ENCODE data around the gene DVL1. TPM values are rescaled to one million over a fixed set of nuclear protein-coding genes. Genes with fewer than 3 reads are reported as not detected.
A peak's percentile ranks its signal among the peaks of the same experiment; 100 is the strongest.

DVL1 gene
- total RNA-seq, 2 experiments from 2014 or later = 33.4 to 35.0 TPM

DNA sequence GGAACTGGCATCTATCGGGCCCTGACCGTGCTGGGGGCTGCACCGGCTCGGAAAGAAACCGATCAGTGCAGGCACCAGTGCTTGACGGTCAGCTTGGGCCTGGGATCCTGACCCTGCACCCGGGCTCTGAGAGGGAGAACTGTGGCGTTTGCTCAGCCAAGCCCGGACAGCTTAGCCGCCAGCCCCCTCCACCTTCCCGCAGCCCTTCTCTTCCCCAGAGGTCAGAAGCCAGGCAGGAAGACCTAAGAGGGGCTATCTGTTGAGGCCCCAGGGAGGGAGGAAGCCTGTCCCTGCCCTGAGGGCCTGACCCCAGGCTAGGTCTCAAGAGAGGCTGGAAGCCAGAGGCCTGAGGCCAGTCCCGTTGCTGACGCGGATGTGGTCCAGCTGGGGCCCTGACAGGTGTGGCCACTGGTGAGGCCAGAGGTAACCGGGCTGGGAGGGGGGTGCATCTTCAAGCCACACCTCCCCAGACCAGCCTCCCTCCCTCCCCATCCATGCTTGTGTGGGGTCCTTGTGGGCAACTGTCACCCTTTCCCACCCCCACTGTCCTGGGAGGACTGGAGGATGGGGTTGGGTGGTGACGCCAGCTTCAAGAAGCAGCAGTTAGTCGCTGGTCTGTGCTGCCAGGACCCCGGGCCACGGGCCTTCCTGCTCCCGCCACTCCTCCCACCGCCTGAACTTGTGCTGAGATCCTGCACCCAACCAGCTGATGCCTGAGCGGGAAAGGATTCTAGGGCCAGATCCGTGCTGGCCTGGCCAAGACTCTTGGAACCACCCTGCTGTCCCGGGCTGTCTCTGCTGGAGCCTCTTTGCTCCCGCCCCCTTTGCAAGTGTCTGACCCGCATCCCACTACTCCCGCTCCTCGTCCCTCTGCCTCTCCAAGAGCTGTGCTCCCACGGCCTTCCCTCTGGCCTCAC lies 2.6 kb upstream of the DVL1 start:
- no peak for DNase-seq
- H3K36me3 Mint-ChIP-seq (ENCODE audit: low read depth) = no peaks in the 10 kb centered on the region
- peaks cover 16% of the 10 kb centered on the region for H3K4me1 Mint-ChIP-seq (ENCODE audit: low read depth)
- intact Hi-C loops (cut with micrococcal nuclease) = no loop called here
- H3K9me3 Mint-ChIP-seq = no peaks in the 10 kb centered on the region
- peaks cover 12% of the 10 kb centered on the region for H3K27me3 Mint-ChIP-seq (ENCODE audit: low read depth)
- H3K27ac Mint-ChIP-seq = peak overlapping the region; percentile 28
- CTCF ChIA-PET = interaction anchor here (1.6 kb wide), 1 partner anchor 19 kb away, joined by 11 read pairs; no protein-coding TSS in a partner anchor
- peak overlapping the region; percentile 30 for H3K4me3 Mint-ChIP-seq

DNA sequence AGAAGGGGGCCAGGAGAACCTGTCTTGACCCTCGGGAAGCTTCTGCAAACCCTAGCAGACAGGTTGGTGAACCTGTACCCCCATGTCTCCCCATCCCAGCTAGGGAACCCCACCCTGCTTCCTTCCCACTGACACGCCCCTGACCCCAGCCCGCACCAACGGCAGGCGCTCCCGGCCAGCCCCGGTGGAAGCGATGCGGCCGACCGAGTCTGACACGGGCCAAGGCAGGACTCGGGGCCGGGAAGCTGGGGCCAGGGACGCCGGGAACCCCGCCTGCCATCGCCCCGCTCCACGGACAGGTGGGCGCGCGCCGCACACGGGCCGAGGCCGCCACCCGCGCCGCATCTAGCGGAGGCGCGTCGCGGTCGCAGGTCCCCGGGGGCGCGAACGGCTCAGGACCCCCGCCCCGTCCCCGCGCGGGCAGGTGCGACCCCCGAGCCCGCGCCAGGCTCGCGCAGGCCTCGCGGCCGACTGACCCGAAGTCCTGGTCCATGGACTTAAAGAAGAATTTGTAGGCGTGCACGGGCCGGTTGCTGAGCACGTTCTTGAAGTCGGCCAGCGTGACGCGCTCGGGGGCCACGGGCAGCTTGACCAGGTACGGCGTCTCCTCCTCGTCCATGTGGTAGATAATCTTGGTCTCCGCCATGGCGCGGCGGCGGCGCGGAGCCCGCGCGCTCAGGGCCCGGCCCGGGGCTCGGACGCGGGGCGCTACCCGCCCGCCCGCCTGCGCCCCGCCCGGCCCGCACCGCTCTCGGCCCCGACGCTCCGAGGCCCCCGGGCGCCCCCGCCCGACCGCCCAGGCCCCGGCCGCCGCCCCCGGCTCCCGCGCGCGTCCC lies 580 bp downstream of the DVL1 start:
- Mint-ChIP-seq H3K4me3 (peak overlapping the region; percentile 76), H3K9me3 (no peaks in the 10 kb centered on the region), H3K27ac (no peak overlapping the region), H3K4me1 (ENCODE audit: low read depth) (peaks cover 25% of the 10 kb centered on the region), H3K36me3 (ENCODE audit: low read depth) (no peaks in the 10 kb centered on the region), H3K27me3 (ENCODE audit: low read depth) (peaks cover 5% of the 10 kb centered on the region)
- CTCF ChIA-PET = interaction anchor here (1.0 to 1.5 kb wide), 3 partner anchors 23 to 156 kb away, joined by 3 to 6 read pairs (median 4); partner anchors contain the start of gene AURKAIP1
- intact Hi-C loops (cut with micrococcal nuclease) = loop anchor here (1.0 to 2.0 kb wide), 3 partner anchors 24 to 40 kb away; partner anchors contain the start of genes AURKAIP1, CPTP, INTS11 and PUSL1
- no peak for DNase-seq

DNA sequence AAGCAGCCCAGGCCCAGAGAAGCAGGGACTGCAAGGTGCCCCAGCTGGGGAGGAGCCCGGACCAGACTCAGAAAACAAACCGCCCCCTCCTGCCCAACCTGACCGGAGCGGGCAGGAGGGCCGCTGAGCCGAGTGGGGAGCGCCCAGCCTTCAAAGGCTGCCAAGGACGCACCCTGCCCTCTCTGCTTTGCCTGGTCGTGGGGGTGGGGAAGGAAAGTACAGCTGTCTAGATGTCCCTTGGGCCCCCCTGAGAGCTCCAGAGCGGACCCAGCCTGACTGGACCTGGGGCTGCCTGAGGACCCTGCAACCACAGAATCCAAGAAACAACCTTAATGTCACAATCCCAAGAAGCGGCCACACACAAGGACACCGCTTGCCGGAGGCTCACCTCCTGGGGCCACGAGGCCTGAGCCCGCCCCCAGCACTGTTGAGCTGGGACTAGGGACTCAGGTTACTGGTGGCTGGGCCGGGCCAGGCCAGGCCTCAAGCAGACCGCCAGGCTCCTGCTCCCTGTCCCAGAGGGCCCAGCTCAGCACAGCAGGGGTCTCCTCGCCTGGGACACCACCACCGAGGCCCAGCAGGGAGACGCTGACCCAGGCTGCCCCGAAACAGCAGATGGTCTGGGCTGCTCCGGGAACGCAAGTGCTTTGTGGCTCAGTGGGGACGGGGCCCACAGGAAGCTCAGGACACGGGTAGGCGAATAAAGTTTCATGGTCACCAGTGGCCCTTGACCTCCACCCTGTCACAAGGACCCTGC lies 1.4 kb downstream of the DVL1 start:
- Mint-ChIP-seq H3K4me1 (ENCODE audit: low read depth) (peaks cover 25% of the 10 kb centered on the region), H3K4me3 (peak overlapping the region; percentile 76), H3K27me3 (ENCODE audit: low read depth) (peaks cover 3% of the 10 kb centered on the region), H3K9me3 (no peaks in the 10 kb centered on the region), H3K27ac (no peak overlapping the region), H3K36me3 (ENCODE audit: low read depth) (no peaks in the 10 kb centered on the region)
- CTCF ChIA-PET = interaction anchor here (1.0 to 1.5 kb wide), 3 partner anchors 24 to 157 kb away, joined by 3 to 6 read pairs (median 4); partner anchors contain the start of gene AURKAIP1
- intact Hi-C loops (cut with micrococcal nuclease) = loop anchor here (2.0 kb wide), 2 partner anchors 23 to 163 kb away; partner anchors contain the start of genes CPTP and INTS11
- no peak for DNase-seq

DNA sequence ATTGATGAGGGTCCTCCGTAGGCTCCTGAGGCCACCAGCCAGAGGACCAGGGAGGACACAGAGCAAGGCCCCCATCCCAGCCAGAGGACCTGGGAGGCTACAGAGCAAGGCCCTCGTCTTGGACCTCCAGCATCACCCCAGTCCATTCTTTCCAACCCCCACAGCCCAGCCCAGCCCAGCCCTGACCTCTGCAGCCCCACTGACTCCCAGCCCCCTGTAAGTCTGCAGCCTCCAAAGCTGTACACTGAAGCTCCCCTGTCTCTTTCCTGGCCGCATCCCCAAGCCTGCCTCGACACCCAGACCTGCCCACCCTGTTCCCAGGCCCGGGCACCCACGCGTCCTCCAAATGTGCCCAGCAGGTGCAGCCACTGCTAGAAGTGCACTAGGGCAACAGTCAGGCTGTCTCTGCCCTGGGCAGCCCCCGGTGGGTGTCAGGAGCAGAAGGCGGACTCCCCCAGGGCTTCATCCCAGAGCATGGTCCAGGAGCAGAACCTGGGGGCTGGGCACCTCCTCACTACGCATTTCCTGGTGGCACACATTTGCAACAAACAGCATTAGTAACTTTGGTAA lies 2.1 kb downstream of the DVL1 start:
- Mint-ChIP-seq H3K4me3 (peak overlapping the region; percentile 76), H3K36me3 (ENCODE audit: low read depth) (no peaks in the 10 kb centered on the region), H3K9me3 (no peaks in the 10 kb centered on the region), H3K4me1 (ENCODE audit: low read depth) (peaks cover 23% of the 10 kb centered on the region), H3K27ac (no peak overlapping the region), H3K27me3 (ENCODE audit: low read depth) (no peaks in the 10 kb centered on the region)
- CTCF ChIA-PET = interaction anchor here (0.8 kb wide), 1 partner anchor 40 kb away, joined by 5 read pairs; the partner anchor contains the start of gene ACAP3
- DNase-seq = no peak
- intact Hi-C loops (cut with micrococcal nuclease) = loop anchor here (2.0 kb wide), 1 partner anchor 164 kb away; no protein-coding TSS in a partner anchor

DNA sequence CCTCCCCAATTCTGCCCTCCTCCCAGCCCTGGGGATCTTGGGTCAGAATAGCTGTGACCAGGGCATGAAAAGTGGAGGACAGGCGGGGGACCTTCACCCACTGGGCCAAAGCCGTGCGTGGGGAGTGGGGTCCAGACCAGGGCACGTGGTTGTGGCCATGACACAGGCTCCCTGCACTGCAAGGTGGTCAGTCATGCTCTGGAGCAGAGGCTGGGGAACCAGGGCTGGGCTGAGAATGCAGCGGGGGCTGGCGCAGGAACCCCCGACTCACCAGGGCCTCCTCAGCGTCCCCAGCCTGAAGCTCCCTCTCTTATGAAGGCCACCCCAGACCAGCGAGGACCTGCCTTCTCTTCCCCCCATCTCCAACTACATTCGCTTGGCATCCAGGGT lies 2.7 kb downstream of the DVL1 start:
- CTCF ChIA-PET = interaction anchor here (0.8 to 0.9 kb wide), 2 partner anchors 26 to 39 kb away, joined by 3 to 5 read pairs; partner anchors contain the start of gene ACAP3
- H3K4me1 Mint-ChIP-seq (ENCODE audit: low read depth) = peaks cover 23% of the 10 kb centered on the region
- H3K9me3 Mint-ChIP-seq = no peaks in the 10 kb centered on the region
- no peak overlapping the region for H3K4me3 Mint-ChIP-seq
- H3K27me3 Mint-ChIP-seq (ENCODE audit: low read depth) = no peaks in the 10 kb centered on the region
- DNase-seq = no peak
- no peaks in the 10 kb centered on the region for H3K36me3 Mint-ChIP-seq (ENCODE audit: low read depth)
- H3K27ac Mint-ChIP-seq = no peak overlapping the region
- intact Hi-C loops (cut with micrococcal nuclease) = loop anchor here (2.0 kb wide), 1 partner anchor 164 kb away; no protein-coding TSS in a partner anchor

DNA sequence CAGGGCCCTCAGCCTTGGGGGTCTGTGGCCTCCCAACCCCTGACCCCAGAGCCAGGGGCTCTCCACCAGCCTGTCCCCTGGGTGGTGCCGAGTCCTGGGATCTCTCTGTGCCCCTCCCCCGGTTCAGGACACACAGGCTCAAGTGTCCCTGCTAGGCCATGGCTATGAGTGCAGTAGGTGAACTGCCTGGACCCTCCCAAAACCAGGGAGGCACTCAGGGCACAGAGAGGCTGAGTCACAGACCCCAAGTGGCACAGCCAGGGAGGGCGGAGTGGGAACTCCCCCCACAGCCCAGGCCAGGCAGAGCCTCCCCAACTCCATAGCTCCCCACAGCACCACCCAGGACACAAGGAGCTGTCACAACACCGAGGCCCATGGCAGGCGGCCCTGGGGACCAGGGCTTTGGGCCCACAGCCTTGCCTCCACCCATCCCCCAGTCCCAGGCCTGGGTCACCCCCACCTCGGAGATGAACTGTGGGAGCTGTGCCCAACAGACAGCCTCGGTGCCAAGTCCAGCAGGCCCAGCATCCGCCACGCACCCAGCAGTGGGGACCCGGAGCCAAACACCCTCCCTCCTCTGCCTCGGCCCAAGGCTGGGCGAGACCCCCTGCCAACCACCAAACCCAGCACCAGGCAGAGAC lies 3.2 kb downstream of the DVL1 start:
- H3K27ac Mint-ChIP-seq = no peak overlapping the region
- H3K4me3 Mint-ChIP-seq = no peak overlapping the region
- H3K4me1 Mint-ChIP-seq (ENCODE audit: low read depth) = peaks cover 23% of the 10 kb centered on the region

DNA sequence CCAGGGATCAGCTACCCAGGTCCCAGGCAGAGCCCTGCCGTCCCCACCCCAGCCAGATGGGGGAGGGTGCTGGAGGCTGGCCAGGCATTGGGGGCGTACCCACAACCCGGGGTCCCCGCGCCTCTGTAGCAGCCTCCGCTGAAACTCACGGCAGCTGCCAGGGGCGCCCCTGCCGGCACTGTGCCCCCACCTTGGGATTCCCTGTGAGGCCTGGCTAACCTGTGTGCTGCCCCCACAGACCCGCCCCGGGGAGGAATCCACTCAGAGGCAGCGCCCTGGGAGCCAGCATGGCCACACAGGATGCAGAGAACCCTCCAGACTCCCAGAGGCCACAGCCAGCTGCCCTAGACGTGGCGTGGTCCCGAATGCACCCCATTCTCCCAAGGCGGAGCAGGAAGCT lies 3.8 kb downstream of the DVL1 start:
- intact Hi-C loops (cut with micrococcal nuclease) = no loop called here
- Mint-ChIP-seq H3K27ac (no peak overlapping the region), H3K9me3 (no peaks in the 10 kb centered on the region), H3K4me3 (no peak overlapping the region), H3K36me3 (ENCODE audit: low read depth) (peaks cover 10% of the 10 kb centered on the region), H3K27me3 (ENCODE audit: low read depth) (no peaks in the 10 kb centered on the region), H3K4me1 (ENCODE audit: low read depth) (peaks cover 23% of the 10 kb centered on the region)
- CTCF ChIA-PET = interaction anchor here (0.9 to 1.3 kb wide), 2 partner anchors 26 to 27 kb away, joined by 3 read pairs; no protein-coding TSS in a partner anchor
- DNase-seq = no peak

More for the DNA sequence above, 3.2 kb downstream of the DVL1 start:
- CTCF ChIA-PET = interaction anchor here (0.8 to 1.3 kb wide), 3 partner anchors 25 to 39 kb away, joined by 3 to 5 read pairs (median 3); partner anchors contain the start of gene ACAP3
- Mint-ChIP-seq H3K9me3 (no peaks in the 10 kb centered on the region), H3K36me3 (ENCODE audit: low read depth) (peaks cover 4% of the 10 kb centered on the region), H3K27me3 (ENCODE audit: low read depth) (no peaks in the 10 kb centered on the region)
- intact Hi-C loops (cut with micrococcal nuclease) = loop anchor here (2.0 kb wide), 1 partner anchor 165 kb away; no protein-coding TSS in a partner anchor
- DNase-seq = no peak

DNA sequence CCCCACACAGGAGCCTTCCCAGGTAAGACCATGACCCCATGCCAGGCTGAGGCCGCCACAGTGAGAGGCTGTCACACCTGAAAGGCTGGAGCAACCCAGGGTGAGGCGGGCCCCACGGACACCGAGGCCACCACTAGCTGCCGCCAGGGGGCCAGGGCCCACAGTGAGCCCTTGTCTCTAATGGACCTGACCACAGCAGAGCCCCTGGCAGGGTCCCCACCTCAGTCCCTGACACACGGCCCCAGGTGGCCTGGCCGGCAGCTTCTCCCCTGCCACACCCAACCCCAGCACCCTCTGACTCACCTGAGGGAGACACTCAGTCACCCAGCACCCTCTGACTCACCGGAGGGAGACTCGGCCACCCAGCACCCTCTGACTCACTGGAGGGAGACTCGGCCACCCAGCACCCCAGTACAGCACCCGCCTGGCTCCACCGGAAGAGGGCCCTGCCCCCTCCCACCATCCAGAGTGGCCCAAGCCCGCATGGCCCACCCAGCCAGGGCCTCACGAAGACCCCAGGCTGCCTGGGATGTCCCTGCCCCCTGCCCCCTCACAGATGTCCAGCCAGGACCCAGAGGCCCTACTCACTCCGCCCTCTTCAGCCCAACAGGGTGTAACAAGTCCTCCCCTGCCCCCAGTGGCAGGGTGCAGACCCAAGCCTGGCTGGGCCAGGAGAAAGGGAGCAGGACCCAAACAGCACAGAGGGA lies 4.4 kb downstream of the DVL1 start:
- peaks cover 23% of the 10 kb centered on the region for H3K4me1 Mint-ChIP-seq (ENCODE audit: low read depth)
- peaks cover 11% of the 10 kb centered on the region for H3K36me3 Mint-ChIP-seq (ENCODE audit: low read depth)
- no peaks in the 10 kb centered on the region for H3K9me3 Mint-ChIP-seq
- CTCF ChIA-PET = interaction anchor here (1.3 kb wide), 1 partner anchor 26 kb away, joined by 3 read pairs; no protein-coding TSS in a partner anchor
- no peak overlapping the region for H3K4me3 Mint-ChIP-seq
- no peak overlapping the region for H3K27ac Mint-ChIP-seq
- H3K27me3 Mint-ChIP-seq (ENCODE audit: low read depth) = no peaks in the 10 kb centered on the region
- intact Hi-C loops (cut with micrococcal nuclease) = no loop called here
- DNase-seq = peak; percentile 55

DNA sequence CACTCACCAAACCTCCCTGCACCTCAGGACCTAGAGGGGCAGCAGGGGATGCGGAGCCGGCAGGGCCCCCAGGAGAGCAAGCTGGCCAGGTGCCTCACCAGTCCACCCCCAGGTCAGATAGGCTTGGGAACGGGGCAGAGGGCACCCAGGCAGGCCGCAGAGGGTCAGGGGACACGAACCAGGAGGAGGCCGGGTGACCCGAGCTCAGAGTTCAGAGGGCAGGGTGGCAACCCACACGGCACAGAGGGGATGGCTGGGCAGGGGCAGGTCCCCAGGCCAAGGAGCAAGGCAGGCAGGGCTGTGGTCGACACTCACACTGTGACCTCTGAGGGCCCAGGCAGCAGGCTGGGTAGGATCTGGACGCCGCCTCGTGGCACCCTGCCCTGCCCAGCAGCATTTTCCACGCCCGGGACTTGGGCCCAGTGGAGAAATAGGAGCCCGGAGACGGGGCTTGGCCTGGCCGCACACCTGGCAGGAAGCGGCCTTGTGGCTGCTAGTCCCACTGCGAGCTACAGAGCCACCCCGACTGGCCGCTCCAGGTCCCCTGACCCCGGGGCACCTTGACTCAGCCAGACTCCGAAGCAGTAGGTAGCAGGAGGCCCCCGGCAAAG lies 5.3 kb downstream of the DVL1 start:
- CTCF ChIA-PET = interaction anchor here (1.4 kb wide), 1 partner anchor 28 kb away, joined by 4 read pairs; no protein-coding TSS in a partner anchor
- Mint-ChIP-seq H3K27ac (no peak overlapping the region), H3K36me3 (ENCODE audit: low read depth) (peaks cover 12% of the 10 kb centered on the region), H3K9me3 (no peaks in the 10 kb centered on the region), H3K4me1 (ENCODE audit: low read depth) (peaks cover 23% of the 10 kb centered on the region), H3K4me3 (no peak overlapping the region), H3K27me3 (ENCODE audit: low read depth) (no peaks in the 10 kb centered on the region)
- no peak for DNase-seq
- intact Hi-C loops (cut with micrococcal nuclease) = no loop called here

DNA sequence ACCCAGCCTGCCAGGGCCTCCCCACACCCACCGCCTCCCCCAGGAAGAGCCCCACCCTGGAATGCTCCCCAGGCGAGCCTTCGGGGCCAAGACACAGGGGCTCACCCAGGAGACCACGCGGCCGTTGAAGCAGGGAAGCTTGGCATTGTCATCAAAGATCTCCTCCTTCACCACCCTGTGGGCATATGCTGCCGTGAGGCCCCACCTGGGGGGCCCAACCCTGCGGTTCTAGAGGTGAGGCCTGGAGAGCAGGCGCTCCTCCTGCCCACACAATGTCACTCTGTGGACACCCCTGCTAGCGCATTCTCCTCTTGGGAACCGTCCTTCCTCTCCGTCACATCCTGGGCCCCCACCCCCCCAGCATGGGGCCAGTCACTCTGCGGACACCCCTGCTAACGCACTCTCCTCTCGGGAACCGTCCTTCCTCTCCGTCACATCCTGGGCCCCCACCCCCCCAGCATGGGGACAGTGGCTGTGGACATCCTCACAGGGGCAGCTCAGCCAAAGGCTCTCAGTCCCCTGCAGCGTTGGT lies 6.6 kb downstream of the DVL1 start:
- no peaks in the 10 kb centered on the region for H3K27me3 Mint-ChIP-seq (ENCODE audit: low read depth)
- no peak for DNase-seq
- intact Hi-C loops (cut with micrococcal nuclease) = no loop called here
- no peaks in the 10 kb centered on the region for H3K9me3 Mint-ChIP-seq
- H3K36me3 Mint-ChIP-seq (ENCODE audit: low read depth) = peaks cover 15% of the 10 kb centered on the region
- no peak overlapping the region for H3K4me3 Mint-ChIP-seq
- no peak overlapping the region for H3K27ac Mint-ChIP-seq
- CTCF ChIA-PET = interaction anchor here (1.4 kb wide), 1 partner anchor 29 kb away, joined by 4 read pairs; no protein-coding TSS in a partner anchor
- peaks cover 21% of the 10 kb centered on the region for H3K4me1 Mint-ChIP-seq (ENCODE audit: low read depth)

All from activated naive CD4-positive, alpha-beta T cell treated with anti-CD3 and anti-CD28 coated beads for 36 hours (primary cell).